EL (cell line): ENCODE results near the gene PTGDS.

Experiments used
- DNase-seq: peaks from one replicate; pipeline ENCODE4 v3.0.0-alpha.2; 2016

PTGDS gene

GRCh38 chr9:136974817-136975535, 2.3 kb upstream of the PTGDS start:
- no peak for DNase-seq

DNA sequence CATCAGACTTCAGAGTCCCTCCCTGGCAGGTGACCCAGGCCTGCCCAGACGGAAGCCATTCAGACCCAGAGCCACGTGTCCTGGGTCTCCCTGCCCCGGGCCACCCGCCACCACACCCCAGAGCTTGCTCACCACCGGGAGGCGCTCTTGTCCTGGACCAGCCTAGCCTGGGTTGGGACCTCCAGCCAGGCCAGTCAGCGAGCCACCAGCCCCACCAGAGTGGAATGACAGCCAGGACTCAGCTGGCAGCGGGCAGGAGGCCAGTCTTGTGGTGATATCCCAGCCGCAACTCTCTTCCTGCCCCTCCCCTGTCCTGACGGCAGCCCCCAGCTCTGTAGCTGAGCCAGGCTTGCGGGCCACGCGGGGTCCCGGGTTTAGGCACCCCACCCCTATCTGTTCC, 1.7 kb upstream of the PTGDS start:
- no peak for DNase-seq

DNA sequence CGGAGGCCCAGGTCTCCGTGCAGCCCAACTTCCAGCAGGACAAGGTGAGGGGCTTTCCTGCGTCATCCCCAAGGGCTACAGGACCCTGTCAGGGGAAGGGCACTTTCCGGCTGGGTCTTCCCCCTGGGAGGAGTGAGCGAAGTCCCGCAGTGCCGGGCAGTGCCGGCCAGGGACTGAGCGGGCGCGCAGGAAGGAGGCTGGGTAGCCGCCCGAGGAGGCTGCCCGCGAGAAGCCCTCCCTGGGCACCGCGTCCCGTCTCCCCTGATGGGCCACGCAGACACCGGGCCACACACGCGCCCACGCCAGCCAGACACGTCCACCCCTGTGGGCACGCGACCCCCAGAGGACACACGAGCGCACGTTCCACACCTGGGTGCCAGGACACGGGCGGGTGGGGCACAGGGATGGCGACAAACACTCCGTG, 357 bp downstream of the PTGDS start:
- no peak for DNase-seq

GRCh38 chr9:136978073-136978864, 965 bp downstream of the PTGDS start:
- DNase-seq: peak; percentile 51

DNA sequence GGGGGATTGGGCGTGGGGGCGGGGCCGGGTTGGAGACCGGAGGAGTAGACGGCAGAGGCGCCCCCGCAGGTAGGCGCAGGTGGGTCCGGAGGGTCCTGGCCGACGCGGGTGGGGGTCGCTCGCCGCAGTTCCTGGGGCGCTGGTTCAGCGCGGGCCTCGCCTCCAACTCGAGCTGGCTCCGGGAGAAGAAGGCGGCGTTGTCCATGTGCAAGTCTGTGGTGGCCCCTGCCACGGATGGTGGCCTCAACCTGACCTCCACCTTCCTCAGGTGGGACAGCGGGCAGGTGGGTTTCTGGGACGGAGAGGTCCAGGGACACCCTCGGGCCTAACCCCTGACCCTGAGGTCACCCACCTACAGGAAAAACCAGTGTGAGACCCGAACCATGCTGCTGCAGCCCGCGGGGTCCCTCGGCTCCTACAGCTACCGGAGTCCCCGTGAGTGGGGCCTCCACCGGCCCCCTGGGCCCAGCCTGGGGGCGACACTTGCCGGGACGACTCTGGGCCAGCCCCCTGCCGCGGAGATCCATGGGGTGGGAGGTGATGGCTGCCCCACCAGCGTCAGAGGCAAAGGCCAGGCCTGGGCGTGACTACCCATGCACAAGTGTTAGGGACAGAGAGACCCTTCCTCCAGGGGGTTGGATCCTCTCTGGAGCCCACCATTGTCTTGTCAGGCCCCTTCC, 1.7 kb downstream of the PTGDS start:
- no peak for DNase-seq

DNA sequence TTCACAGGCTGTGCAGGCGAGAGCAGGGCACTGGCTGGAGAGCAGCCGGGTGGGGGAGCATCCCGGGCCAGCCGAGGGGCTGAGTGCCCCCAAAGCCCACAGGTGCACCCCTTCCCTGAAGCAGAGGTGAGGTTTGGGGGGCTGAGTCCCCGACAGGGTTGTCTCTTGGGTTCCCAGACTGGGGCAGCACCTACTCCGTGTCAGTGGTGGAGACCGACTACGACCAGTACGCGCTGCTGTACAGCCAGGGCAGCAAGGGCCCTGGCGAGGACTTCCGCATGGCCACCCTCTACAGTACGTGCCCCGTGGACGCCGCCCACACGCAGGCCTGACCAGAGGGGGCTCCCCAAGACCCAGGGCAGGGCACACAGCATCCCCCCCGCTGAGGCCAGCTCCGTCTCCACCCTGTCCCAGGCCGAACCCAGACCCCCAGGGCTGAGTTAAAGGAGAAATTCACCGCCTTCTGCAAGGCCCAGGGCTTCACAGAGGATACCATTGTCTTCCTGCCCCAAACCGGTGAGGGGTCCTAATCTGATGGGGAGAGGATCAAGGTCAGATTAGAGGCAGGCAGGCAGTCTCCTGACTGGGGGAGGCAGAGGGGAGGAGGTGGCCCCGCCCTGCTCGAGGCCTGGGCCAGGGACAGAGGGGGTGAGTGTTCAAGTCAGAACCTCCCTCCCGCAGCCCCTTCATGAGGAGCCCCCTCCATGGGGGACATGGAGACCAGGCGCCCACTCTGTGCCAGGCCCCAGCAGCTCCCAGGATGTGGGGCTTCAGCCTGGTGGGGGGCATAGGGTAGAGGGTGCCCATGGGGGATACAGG, 2.7 kb downstream of the PTGDS start:
- no peak for DNase-seq

DNA sequence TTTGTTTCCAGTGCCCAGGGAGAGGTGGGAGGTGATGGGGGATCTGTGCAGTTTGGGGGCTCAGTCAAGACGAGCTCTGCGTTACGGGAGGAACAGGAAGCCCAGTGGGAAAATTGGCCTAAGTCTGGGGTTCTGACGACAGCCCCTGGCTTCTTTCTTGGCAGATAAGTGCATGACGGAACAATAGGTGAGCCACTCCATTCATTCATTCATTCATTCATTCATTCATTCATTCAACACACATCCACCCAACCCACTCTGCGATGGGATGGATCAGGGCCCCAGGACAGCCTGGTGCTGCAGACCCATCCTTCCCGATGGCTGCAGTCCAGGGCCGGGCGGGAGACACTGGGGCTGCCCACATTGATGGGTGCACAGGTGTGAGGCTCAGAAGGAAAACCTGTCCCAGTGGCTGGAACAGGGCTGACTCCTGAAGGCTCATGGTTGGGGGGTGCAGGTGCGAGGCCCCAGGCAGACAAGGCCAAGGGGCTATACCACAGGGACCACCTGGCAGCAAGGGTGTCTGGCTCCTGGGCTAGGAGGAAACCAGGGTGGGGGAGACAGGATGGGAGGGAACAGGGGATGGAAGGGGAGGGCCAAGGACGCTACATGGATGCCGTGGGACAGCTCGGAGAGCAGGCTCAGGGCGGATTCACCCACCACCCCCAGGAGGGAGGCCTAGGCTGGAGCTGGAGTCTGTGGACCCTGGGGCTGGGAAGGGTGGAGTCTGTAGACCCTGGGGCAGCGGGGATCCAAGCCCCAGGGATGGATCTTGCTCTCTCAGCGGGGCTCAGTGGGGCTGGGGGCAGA, 3.6 kb downstream of the PTGDS start:
- DNase-seq: no peak

DNA sequence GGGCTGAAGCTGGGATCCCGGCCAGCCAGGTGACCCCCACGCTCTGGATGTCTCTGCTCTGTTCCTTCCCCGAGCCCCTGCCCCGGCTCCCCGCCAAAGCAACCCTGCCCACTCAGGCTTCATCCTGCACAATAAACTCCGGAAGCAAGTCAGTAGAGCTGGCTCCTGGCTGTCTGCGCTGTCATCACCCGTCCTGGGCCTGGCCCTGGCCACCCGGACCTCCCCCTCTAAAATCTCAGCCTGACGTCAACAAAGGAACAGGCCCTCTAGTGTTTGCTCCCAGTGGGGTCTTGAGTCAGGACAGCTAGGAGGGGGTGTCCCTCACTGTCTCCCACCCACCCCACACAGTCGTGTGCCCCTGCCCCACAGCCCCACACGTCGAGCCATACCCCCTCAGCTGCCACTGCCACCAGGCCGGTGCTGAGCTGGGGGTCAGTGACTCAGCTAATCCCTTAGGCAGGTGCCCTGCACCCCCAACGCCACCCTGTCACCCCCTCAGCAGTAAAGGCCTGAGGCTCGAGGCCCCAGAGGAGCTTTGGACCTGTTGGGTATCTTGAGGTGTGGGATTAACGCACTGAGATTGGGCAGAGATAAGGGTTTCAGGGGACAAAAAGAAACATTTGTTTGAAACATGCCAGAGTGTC, 4.4 kb downstream of the PTGDS start:
- no peak for DNase-seq

DNA sequence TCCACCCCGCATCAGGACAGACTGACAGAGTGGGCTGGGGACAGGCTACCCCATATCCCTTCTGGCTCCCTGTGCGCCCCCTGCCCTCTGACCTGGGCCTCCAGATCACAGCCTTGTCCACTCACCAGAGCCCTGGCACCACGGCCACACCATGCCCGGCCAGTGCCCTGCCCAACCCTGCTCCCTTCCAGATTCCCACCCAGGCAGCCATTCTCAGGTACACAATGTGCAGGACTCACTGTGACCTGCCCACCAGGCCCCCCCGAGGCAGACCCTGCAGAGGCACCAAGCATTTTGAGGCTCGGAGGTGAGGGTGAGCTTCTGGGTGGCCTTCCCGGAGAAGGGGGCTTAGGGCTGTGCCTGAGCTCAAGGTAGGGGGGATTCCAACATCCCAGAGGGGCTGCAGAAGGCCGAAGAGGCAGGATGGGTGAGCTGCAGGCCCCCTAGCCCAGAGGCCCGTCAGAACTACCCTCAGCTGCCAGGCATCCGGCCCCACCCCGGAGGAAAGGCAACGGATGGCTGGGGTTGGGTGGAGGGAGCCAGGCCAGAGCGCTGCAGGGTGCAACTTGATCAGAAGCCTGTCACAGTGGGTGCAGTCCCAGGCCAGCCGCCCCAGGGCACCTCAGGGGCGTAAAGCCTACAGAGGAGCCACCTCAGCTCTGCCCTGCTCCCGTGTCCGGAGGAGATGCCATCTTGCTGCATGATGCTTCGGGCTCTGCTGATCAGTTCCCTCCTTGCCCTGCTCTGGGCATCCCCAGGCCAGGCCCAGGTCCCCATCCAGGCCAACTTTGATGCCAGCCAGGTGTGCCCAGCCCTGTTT, 5.1 kb downstream of the PTGDS start, which contains the start of gene LCNL1:
LCNL1 (plus strand) TSS at position 762 of the 820 bp plus-strand sequence. CDS start 594 bp downstream, outside the sequence.
- DNase-seq: no peak

GRCh38 chr9:136983167-136983566, 5.9 kb downstream of the PTGDS start:
- DNase-seq: no peak

DNA sequence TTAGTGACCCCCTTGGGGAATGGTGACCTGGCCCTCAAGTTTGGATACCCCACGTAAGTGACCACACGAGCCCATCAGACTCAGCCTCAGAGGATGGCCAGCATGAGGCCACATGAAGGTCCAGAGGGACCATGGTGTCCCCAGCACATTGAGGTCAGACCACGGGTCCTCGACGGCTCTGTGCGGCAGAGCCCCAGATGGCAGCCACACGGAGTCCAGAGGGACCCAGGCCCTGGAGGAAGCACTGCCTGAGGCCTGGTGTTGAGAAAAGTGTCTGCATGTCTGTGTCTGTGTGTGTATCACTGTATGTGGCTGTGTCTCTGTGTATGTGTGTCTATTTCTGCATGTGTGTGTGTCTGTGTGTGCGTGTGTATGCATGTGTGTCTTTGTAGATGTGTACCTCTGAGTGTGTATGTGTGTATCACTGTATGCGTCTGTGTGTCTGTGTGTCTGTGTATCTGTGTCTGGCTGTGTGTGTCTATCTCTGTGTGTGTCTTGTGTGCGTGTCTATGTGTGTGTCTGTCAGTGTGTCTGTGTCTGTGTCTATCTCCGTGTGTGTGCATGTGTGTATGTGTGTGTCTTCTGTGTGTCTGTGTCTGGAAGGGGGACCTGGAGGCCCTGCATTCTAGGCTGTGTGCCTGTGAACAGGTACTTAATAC, 6.5 kb downstream of the PTGDS start:
- DNase-seq: no peak

DNA sequence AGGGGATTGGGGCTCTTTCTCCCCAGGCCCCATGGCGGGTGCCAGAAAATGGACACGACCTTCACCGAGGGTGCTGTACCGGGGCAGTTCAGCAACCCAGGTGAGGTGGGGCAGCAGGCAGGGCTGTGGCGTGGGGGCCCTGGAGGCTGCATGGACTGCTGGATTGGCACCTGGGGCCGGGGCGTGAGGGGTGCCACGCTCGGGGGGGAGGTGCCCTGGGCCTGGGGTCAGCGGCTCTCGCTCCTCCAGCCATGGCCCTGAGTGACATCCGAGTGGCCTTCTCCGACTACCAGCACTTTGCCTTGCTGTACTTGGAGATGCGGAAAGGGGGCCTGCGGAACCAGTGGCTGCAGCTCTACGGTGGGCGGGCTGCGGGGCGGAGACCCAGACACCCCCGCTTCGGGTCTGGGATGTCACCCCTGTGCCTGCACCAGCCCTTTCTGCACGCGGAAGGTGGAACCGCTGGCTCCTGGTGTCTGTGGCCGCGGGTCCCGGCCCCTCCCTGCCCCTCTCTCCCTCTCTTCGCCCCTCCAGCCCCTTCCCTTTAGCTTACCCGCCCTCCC, 7.2 kb downstream of the PTGDS start:
- no peak for DNase-seq

GRCh38 chr9:136985027-136985602, 7.8 kb downstream of the PTGDS start:
- no peak for DNase-seq

GRCh38 chr9:136985853-136986252, 8.5 kb downstream of the PTGDS start:
- no peak for DNase-seq

DNA sequence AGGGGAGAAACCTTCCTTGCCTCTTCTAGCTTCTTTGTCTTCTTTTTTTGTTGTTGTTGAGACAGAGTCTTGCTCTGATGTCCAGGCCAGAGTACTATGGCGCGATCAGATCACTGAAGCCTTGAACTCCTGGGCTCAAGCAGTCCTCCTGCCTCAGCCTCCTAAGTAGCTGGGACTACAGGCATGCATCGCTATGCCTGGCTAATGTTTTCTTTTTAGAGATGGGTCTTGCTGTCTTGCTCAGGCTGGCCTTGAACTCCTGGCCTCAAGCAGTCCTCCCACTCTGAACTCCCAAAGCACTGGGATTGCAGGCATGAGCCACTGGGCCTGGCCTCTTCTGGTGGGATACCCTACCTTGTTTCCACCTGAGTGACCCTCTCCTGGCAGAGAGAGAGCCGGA, 11.6 kb downstream of the PTGDS start:
- DNase-seq: no peak

- DNase-seq: no peak
Measured at GRCh38 chr9:136990242-136990911, 13.1 kb downstream of the PTGDS start.

DNA sequence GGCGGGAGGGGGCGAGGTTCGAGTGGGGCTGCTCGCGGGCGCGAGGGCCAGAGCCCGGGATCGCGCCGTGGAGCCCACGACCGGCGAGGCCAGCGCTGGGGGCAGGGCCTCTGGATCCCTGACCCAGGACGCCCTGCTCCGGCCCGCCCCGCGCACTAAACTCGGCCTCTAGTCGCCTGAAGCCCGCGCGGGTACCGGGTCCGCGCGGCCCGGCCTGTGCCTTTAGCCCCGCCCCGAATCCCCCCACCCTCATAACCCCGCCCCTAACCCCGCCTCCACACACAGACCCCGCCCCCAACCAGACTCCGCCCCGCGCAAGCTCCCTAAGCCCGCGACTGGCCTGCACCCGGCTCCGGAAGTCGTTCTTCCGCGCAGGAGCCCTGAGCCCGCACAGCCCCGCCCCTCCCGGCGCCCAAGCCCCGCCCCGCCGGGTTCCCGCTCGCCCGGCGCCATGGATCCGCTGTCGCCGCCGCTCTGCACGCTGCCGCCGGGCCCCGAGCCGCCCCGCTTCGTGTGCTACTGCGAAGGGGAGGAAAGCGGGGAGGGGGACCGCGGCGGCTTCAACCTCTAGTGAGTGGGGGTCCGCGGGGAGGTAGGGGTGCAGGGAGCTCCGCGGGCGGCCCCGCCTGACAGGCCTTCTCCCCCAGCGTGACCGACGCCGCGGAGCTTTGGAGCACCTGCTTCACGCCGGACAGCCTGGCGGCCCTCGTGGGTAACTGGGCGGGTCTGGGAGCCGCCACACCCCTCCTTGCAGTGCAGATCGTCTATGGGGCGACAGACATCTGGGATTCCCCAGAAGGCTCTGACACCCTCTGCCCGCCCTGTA, 14.9 kb downstream of the PTGDS start, which contains the start of gene PAXX:
PAXX (plus strand) TSS at position 430 of the 826 bp plus-strand sequence; CDS start at position 452, 22 bp downstream.
- DNase-seq: peak; percentile 89
